T-helper 2 cell (primary cell): ENCODE data around the gene SLC35B4.

Experiments used
- DNase-seq, 5 experiments: peaks; one replicate each; pipeline versions ENCODE4 v3.0.0 to v3.0.0-alpha.2; 2012 to 2022
- total RNA-seq, 2 donors: gene quantifications; one replicate each; lab custom pipeline; 2026; lab: John Stamatoyannopoulos, UW

SLC35B4 gene, protein sequence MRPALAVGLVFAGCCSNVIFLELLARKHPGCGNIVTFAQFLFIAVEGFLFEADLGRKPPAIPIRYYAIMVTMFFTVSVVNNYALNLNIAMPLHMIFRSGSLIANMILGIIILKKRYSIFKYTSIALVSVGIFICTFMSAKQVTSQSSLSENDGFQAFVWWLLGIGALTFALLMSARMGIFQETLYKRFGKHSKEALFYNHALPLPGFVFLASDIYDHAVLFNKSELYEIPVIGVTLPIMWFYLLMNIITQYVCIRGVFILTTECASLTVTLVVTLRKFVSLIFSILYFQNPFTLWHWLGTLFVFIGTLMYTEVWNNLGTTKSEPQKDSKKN
- 16.8 to 21.1 reads per million in 2 donors for total RNA-seq

DNA sequence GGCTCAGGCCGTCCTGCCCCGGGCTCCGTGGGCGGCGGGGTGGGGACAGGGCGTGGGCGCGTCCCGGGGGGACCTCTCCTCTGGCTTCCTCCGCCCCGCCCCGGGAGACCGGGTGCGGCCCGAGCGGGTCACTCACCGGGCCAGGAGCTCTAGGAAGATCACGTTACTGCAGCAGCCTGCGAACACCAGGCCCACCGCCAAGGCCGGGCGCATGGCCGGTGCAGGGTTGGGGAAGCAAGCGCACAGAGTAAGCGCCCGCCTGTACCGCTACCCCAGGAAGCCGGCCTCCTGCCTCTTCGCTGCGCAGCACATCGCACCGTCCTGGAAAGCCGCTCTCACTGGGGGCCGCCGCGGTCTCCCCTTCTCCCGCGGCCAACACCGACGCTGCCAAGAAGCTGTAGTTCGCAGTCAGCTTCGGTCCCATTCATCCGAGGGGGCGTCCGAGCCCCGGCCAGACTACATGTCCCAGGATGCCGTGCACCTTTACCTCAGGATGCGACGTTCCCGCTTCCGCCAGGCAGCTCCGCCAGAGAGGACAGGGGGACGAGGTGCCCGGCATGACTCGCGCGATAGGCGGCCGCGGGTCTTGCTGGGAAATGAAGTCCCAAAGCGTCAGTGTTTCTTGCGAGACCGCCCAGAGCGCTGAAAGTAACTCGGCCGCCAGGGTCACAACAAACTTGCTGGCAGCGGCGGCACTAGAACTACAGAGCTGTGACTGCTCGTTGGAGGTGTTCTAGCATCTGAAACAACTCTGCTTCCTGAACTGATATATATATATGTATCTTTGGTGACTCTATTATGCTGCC lies at the start of gene SLC35B4:
Gene SLC35B4, minus strand, starts transcription at position 392 of the 806 bp plus-strand sequence. Its CDS starts 179 bp downstream, at position 213.
- peak; percentile 82 to 99 (median 92) for DNase-seq

DNA sequence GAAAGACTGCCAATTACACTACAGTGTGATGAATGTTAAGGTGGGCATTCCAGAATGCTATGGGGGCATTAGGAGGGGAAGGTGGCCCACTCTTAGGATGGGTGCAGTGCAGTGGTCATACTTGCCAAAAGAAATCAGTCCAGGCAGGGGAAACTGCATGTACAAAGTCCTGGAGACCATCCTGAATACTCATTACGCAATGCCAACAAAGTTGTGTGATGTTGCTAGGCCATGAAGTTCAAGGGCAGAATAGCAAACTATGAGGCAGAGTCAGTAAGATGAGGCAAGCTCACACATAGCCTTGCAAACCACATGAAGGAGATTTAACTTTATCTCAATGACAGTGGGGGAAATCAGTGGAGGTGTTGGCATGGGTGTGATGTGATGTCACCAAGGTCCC lies 49.8 kb upstream of the SLC35B4 start:
- DNase-seq, result no peak

DNA sequence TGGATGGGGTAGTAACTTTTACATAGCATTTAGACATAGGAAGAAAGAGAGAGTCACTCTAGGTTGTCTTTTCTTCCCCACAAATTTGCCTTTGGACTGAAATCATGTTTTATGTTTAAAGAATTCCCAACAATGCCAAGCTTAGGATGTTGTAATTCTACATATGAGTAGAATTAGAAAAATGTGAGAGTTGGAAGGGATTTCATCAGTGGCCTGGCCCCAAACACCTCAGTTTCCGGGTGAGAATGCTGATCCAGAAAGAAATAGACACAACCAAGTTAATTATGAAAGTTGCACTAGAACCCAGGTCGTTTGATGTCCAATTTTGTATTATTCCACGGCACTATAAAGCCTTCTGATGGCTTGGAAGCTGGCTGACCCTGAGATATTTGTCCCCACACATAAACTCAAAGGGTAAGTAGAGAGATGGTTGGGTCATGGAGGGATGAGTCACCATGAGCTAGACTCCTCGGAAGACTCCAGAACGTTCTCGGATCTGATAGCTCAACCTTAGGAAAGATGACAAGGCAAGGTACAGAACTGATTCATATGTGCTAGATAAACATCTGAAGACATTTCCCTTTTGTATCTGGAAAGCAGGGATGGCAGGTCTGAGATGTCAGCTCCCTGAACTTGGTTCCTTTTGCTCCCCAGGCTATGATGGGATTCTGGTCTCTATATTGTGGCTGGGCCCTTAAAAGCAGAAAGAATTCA lies 48.8 kb upstream of the SLC35B4 start:
- no peak for DNase-seq

DNA sequence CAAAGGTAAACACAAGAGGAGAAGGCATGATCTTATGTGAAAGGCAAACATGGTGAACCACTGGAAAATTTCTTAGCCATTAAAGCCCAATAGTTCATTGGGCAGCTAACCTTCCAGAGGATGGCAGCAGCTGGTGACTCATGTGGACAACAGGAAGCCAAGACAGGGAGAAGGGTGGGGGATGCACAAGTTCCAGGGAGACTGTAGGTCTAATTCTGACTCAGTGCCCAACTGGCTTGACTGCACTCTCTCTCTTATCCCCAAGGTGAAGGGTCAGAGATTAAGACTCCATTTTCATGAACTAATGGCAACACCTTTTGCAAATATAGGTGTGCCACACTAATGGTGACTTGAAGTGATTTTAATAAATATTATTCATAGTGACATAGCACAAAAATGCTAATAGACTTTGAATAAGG lies 47.9 kb upstream of the SLC35B4 start:
- DNase-seq, result no peak

DNA sequence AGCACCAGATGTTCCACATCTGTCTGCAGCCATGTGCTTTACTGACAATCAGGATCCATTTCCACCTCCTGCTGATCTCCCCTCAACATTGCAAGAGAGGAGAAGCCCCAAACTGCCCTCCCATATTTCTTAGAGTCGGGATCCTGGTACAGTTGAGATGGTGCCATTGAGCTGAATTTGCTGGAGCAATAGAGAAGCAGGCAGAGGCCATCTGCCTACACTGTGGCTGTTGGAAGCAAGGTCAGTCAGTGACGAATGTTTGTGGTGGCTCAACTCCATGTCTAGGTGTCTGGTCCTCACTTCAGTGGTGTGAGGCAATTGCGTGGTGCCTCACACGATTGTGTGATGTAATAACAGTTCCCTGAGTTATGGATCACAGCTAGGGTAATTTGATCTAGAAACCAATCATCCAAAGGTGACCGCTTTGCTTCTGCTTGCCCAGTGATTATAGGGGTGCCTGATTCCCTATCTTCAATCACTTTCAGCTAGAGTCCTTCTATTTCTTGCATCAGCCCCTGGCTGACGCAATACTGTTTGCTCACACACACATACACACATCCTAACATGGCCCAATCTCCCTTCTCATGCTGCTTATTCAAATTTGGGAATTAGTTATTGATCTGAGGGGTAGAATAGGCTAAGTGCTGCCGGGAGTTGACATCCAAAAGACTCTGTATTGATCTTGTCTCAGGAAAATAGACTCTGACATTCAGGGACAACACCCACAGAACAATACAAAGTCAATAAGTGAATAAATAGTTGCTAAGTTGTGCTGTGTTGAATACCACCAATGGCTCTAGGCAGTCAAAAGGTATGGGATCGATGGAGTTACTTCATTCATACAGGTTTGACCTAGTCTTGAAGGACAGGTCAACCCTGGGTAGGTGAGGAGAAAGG lies 46.1 kb upstream of the SLC35B4 start:
- DNase-seq, result no peak

DNA sequence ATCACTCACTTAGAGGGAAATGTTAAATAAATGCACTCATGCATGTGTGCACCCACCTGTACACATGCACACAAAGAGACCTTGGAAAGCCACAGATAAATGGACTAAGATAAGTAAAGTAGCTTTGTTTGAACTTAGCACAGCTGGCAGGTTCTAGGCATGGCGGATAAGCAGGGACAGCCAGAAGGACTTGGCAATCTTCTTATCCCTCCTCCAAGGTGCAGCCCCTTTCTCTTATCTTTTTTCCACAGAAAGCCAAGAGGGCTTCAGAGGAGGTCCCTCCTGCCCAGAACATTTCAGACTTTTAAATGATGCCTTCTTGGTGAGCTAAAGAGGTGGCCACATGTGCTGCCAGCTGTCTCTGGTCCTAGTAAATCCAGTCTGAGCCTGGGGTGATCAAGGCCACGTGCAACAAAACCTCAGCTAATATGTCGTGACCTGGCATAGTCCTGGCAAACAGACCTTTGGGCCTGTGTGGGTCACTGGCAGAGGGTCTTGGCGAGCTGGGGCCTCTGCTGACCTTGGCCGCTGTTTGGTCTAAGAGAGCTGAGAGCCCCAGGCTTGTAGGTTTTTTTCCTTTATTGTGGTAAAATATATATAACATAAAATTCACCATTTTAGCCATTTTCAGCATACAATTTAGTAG lies 43.2 kb upstream of the SLC35B4 start:
- no peak for DNase-seq

DNA sequence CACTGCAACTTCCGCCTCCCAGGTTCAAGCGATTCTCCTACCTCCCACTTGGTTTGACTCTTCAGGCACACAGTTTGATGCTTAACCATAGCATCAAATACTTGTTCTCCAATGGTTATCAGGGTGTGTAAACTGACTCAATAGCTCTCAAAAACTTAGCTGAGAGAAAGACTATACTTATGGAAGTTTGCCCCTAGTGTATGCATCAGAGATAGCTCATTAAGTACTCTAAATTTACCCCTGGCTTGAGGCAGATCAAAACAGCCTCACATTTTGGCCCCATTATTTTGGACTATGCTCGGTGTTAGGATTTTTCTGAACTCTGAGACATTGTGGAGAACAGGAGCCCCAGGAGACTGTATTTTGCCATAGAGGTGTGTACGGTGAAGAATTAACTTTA lies 40.8 kb upstream of the SLC35B4 start:
- no peak for DNase-seq

DNA sequence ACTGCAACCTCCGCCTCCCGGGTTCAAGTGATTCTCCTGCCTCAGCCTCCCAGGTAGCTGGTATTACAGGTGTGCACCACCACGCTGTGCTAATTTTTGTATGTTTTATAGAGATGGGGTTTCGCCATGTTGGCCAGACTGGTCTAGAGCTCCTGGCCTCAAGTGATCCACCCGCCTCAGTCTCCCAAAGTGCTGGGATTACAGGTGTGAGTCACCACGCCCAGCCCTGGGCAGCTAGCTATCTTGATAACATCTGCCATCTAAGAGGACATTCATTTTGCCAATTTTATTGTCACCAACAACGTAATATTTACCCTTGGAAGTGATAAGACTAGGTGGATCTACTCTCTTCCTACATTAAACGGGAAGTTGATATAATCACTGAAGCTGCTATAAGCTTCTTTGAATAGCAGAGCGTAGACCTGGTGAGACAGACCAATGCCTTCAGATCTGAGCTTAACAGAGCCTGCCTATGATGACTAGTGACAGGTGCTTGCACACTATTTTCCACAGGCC lies 39.7 kb upstream of the SLC35B4 start:
- no peak for DNase-seq

DNA sequence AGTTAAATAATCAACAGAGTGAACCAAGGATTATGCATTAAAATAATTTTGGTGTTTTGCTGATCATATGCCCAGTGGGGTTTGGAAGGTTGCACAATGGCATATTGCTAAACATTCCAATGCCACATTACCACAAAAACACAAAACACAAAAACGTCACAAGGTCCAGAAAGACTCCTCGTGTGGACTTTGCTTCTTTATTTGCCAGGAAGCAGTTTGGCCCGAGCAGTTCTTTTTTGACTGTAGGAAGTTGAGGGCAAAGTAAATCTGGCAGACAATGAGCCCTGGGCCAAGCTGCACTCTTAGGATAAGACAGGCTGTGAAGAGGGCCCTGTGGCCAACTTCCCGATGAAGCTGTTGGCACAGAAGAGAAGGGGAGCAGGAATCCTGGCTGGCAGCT lies 39.2 kb upstream of the SLC35B4 start:
- DNase-seq, result no peak

DNA sequence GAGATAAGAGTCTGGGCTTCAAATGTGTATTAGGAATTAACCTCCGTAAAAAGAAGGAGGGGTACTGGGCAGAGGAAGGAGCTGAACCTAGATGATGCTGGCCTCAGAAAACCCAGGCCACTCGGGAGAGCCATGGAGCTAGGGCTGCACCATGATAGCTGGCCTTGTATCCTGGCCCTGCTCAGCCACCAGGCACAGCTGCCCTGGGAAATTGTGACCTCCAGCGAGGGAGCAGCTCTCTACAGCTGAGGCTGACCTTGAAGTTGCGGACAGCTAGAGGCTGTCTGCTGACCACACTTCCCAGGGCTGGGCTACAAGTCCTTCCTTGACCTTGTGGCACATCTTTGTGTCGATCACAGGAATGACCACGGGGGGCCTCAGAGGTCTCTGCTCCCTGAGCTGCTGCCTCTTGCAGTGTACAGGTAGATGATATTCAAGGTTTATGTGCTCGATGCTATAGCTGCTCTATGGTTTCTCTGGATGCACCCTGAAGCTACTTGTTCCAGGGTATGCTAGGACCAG lies 38.3 kb upstream of the SLC35B4 start:
- no peak for DNase-seq

DNA sequence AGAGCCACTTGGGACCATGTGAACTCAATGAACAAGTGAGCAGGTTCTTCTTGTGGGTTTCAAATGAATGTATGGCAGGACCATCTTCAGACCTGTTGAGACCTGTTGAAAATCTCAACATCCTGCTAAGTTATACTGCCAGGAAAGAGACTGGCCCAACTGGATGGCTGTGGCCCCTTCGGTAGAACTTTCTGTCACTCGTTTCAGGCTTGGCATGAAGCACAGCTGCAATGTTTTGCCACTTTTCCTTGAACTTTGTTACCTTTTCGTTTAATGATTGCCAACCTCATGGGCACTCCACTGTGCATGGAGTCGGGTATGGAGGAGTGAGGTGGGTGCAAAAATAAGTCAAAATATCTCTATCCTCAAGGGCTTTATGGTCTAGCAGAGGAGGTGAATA lies 36.7 kb upstream of the SLC35B4 start:
- no peak for DNase-seq

DNA sequence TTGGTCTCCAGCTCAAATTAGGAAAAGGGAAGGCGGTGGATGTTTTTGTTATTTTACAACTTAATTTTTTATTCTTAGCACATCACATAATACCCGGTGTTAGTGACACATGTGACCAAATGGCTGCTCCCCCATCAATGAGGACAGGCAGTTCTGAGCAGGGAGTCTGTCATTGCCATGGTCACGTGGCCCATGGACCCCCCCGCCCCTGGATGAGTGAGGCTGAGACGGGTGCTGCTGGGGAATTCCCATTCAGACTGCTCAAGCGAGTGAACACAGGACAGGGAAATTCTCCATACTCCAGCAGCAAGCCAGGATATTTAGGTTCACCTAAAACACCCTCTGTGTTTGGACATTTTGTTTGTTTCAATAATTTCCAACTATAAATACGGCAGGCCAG lies 34.7 kb upstream of the SLC35B4 start:
- DNase-seq, result no peak

DNA sequence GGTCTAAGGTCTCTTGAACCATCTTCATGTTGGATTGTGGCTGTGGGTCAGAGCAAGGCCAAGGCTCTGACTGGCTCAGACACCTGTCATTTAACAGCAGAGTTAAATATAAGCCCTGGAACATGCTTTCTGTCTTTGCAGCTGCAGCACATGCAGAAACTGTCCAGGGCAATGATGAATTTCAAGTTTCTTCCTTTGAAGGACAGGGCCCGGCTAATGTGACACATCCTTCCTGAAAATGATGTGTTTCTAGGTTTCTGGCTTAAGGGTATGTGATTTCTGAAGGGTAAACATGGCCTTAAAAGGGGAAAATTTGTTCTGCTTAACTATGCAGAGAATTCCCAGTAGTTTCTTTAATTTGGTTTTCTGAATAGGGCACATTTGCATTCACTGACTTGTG lies 34.0 kb upstream of the SLC35B4 start:
- DNase-seq, result no peak

DNA sequence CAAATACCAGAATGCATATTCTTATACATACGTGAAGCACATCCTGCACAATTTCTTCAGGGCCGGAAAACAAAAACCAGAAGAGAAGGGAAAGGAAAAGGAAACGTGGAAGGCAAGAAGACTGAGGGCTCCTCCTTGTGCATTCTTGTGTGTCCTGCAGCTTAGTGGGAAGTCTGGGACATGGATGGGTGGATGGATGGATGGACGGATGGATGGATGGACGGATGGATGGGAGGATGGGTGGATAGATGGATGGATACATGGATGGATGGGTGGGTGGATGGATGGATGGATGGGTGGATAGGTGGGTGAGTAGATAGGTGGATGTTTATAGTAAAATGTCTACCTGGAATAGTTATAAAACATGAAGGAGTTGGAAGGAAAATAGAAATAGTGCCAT lies 30.8 kb upstream of the SLC35B4 start:
- DNase-seq, result no peak

DNA sequence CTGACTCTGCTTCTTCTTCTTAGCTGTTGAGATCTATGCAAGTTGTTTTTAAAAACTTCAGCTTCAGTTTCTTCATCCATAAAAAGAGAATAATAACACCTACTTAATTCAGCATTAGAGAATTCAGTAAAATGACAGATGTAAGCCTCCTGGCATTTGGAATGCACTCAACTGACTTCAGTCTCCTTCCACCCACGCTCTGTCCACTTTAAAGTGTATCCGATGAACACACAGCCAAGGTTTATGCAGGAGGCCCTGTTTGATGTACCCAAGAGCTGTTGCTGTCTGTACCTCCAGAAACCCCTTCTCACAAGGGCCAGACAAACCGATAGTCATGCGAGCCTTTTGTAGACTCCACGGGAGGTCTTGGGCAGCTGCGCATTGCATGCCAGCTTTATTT lies 27.1 kb upstream of the SLC35B4 start:
- no peak for DNase-seq

DNA sequence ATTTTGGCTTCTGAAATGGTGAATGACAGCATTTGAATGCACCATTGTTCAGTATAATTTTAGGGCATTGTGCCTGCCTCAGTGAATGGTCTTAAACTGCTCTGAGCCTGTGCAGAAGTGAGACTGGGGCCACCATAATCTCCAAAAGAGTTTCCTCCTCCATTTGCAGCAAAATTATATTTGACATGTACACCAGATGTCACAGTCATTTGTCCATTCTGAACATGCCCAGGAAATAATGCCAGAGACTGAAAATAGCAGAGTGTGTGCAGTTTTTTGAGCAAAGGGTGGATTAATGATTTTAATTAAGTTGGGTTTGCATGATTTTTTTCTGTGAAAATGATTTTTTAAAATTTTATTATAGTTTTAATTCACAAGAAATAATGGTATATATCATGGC lies 26.4 kb upstream of the SLC35B4 start:
- no peak for DNase-seq

DNA sequence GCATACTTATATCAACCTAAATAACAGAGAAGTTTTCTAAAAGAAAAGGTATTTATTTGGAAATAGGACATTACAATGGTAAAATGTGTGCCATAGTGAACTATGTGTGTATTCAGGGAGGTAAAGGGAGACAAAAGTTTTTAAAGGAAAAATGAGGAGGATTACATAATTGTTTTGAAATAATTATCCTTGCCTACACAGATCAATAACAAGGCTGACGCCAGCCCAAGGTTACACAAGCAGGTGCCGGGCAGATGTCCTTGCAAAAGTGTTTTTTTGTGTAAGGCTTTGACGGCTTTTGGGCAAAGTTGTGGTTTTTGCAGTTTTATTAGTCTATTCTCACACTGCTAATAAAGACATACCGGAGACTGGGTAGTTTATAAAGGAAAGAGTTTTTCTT lies 22.7 kb upstream of the SLC35B4 start:
- no peak for DNase-seq

DNA sequence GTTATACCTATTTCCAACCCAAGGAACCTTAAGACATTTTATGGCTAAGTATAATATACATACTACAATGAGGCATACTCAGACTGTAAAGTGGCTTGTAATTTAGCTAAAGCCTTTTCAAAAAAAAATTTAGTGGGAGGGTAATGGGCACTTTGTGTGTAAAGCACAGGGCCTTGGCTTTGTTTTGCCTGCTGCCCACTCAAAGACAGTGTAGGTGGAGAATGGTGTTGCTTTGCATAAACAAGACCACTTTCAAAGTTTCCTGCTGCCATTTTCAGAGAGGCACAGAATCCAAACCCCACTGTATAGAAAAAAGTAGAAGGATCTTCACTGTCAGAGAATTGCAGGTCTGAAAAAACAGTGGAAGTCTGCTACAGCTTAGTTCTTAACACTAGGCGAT lies 21.2 kb upstream of the SLC35B4 start:
- no peak for DNase-seq

DNA sequence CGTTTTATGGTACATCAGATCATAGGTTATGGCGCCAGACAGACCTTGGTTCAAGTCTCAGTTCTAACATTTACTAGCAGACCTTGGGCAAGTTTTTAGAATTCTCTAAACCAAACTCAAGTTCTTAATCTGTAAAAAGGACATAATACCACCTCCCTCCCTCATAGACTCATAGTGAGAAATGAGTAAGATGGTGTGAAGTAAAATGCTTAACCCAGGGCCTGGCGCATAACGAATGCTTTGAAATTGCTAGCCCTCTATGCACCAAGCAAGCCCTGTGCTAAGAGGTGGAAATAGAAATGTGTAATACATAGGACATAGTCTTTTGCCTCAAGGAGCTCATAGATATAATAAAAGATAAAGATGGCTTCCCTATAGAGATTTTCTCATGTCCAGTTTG lies 17.7 kb upstream of the SLC35B4 start:
- DNase-seq, result no peak

DNA sequence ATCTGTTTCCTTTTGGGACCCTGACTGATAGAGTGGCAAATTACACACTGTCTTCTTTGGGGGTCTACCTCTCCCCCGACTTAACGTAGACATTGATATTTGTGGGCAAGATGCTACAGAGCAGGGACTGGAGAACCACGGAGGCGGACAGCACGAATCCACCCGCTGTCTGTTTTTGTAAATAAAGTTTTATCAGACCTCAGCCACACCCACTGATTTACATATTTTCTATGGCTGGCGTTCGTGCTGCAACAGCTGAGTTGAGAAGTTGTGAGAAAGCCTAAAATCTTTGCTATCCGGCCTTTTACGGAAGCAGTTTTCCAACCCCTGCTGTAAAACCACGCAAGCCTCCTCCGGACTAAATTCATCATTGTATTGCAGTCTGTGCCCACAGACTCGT lies 17.2 kb upstream of the SLC35B4 start:
- DNase-seq, result no peak

DNA sequence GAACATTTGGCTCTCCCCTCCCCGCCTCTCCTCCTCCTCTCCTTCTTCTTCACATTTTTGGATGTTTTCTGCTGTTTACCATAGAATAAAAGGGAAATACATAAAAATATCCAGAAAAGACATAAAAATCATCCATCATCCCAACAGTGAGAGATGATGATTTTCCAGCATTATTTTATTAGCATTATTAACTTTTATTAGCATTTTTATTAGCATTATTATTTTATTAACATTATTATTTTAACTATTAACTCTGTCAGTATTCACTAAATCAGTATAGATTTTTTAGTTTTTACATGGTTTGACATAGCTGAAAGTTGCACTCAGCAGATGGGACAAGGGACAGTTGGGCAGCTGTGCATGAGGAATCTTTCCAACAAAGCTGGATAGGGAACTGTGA lies 16.2 kb upstream of the SLC35B4 start:
- no peak for DNase-seq
